CD14-positive monocyte (primary cell): ENCODE results near the gene AFF2. TPM values are rescaled to one million over a fixed set of nuclear protein-coding genes. Genes with fewer than 3 reads are reported as not detected.

Source experiments
- DNase-seq, 3 donors: peaks; one replicate each; pipeline ENCODE4 v3.0.0-alpha.2; 2011 to 2022
- H2AFZ ChIP-seq: 2 replicates; pipeline ENCODE4 v1.6.0; 2012; ENCODE audit warnings: mild to moderate bottlenecking, low read depth, low read length, inconsistent platforms; ENCODE audit not compliant: insufficient read depth, poor library complexity, severe bottlenecking
- H3K27ac ChIP-seq, 2 donors: 1 replicate in 1 of 2; 2 replicates in 1 of 2; pipeline ENCODE4 v1.5.1; 2012 to 2013; ENCODE audit warnings: low read length in 2 of 2, control low read depth in 1 of 2, inconsistent platforms in 1 of 2, low read depth in 1 of 2, mild to moderate bottlenecking in 1 of 2
- H3K27me3 ChIP-seq, 2 donors: one replicate each; pipeline versions ENCODE4 v1.6.0 to v1.6.1; 2011 to 2013; ENCODE audit warnings: low read length in 2 of 2; ENCODE audit not compliant: control insufficient read depth in 2 of 2, insufficient read depth in 2 of 2
- H3K36me3 ChIP-seq, 2 donors: replicated peaks in 1 of 2; 1 replicate in 1 of 2; 2 replicates in 1 of 2; pipeline versions ENCODE4 v1.5.1 to v1.6.1; 2012 to 2013; ENCODE audit warnings: low read length in 2 of 2, control low read depth in 1 of 2, inconsistent platforms in 1 of 2, mild to moderate bottlenecking in 1 of 2; ENCODE audit not compliant: insufficient read depth in 2 of 2, control insufficient read depth in 1 of 2
- H3K4me1 ChIP-seq, 2 donors: 1 replicate in 1 of 2; 2 replicates in 1 of 2; pipeline versions ENCODE4 v1.5.1 to v1.6.1; 2012 to 2013; ENCODE audit warnings: low read length in 2 of 2, control low read depth in 1 of 2, inconsistent platforms in 1 of 2, mild to moderate bottlenecking in 1 of 2, moderate library complexity in 1 of 2; ENCODE audit not compliant: insufficient read depth in 2 of 2, control insufficient read depth in 1 of 2
- H3K4me2 ChIP-seq: replicated peaks from 2 replicates; pipeline ENCODE3; 2012; ENCODE audit warnings: low read length, moderate library complexity, mild to moderate bottlenecking; ENCODE audit not compliant: poor library complexity, severe bottlenecking; ENCODE audit errors: extremely low read depth
- H3K4me3 ChIP-seq, 3 experiments: fragments of 200-600 bp in 1 of 3; sonication (generic) in 1 of 3; replicated peaks in 1 of 3; 1 replicate in 2 of 3; 2 replicates in 1 of 3; pipeline ENCODE4 v1.5.1; 2011 to 2013; ENCODE audit warnings: low read length in 3 of 3, mild to moderate bottlenecking in 3 of 3, control low read depth in 2 of 3, low read depth in 2 of 3, inconsistent platforms in 1 of 3, moderate library complexity in 1 of 3
- H3K79me2 ChIP-seq: 2 replicates; pipeline ENCODE4 v1.6.0; 2012; ENCODE audit warnings: mild to moderate bottlenecking, control low read depth, inconsistent platforms, low read length, moderate library complexity; ENCODE audit not compliant: insufficient read depth
- H3K9ac ChIP-seq: 2 replicates; pipeline ENCODE4 v1.6.0; 2017; ENCODE audit warnings: low read length, mild to moderate bottlenecking; ENCODE audit not compliant: insufficient read depth, poor library complexity, severe bottlenecking
- H3K9me3 ChIP-seq, 2 donors: replicated peaks in 1 of 2; 1 replicate in 1 of 2; 2 replicates in 1 of 2; pipeline versions ENCODE4 v1.5.1 to v1.6.1; 2012 to 2013; ENCODE audit warnings: low read length in 2 of 2, control low read depth in 1 of 2; ENCODE audit not compliant: control insufficient read depth in 1 of 2, insufficient read depth in 1 of 2
- H4K20me1 ChIP-seq: 2 replicates; pipeline ENCODE4 v1.6.0; 2012; ENCODE audit warnings: mild to moderate bottlenecking, low read length, control low read depth, moderate library complexity; ENCODE audit not compliant: insufficient read depth
- H3K27ac Mint-ChIP-seq, 7 donors: one replicate each; pipeline ENCODE4 v1.8.0; 2020; ENCODE audit warnings: mild to moderate bottlenecking in 7 of 7, mixed read lengths in 7 of 7, moderate library complexity in 6 of 7, inconsistent platforms in 2 of 7
- H3K27me3 Mint-ChIP-seq, 3 donors: one replicate each; pipeline ENCODE4 v1.8.0; 2021 to 2022; ENCODE audit warnings: low read depth in 3 of 3, mild to moderate bottlenecking in 3 of 3, mixed read lengths in 3 of 3, moderate library complexity in 3 of 3, inconsistent platforms in 1 of 3
- H3K36me3 Mint-ChIP-seq, 2 donors: one replicate each; pipeline ENCODE4 v1.8.0; 2020; ENCODE audit warnings: mixed read lengths in 2 of 2, inconsistent platforms in 1 of 2, mild to moderate bottlenecking in 1 of 2
- H3K4me1 Mint-ChIP-seq: one replicate; pipeline ENCODE4 v1.8.0; 2020; ENCODE audit warnings: mild to moderate bottlenecking, mixed read lengths
- H3K4me3 Mint-ChIP-seq, 2 donors: one replicate each; pipeline ENCODE4 v1.8.0; 2020; ENCODE audit warnings: mild to moderate bottlenecking in 2 of 2, mixed read lengths in 2 of 2, moderate library complexity in 1 of 2
- H3K9me3 Mint-ChIP-seq, 7 donors: one replicate each; pipeline ENCODE4 v1.8.0; 2020 to 2022; ENCODE audit warnings: mixed read lengths in 7 of 7, mild to moderate bottlenecking in 6 of 7, moderate library complexity in 6 of 7, inconsistent platforms in 2 of 7
- WGBS: methylation state at CpG from one replicate; pipeline ENCODE4 v1.1.5; 2013; ENCODE audit warnings: missing lambda C conversion rate; ENCODE audit not compliant: insufficient coverage; 5-methylcytosine and 5-hydroxymethylcytosine counted together
- intact Hi-C, 2 donors: fragments of 100-400 bp; cut with micrococcal nuclease; formaldehyde crosslinking; loops; one replicate each; pipeline versions ENCODE4 v1.15.0 to v1.15.1; 2023
- polyA plus RNA-seq, 3 donors: library from polyadenylated mRNA; depleted of rRNA in 1 of 3; unstranded in 2 of 3; stranded (reverse) in 1 of 3; fragments of 300-500 nt in 2 of 3; fragments of >200 nt in 1 of 3; fragmentation: Illumina TruSeq in 2 of 3; gene quantifications; 1 replicate in 2 of 3; 2 replicates in 1 of 3; pipeline ENCODE4 v1.2.3, GENCODE V29; 2012 to 2021
- TF ChIP-seq, protein P1 (sequence below): fragments of 200-600 bp; IDR thresholded peaks from one replicate; pipeline ENCODE4 v1.8.0; 2022; ENCODE audit warnings: antibody characterized with exemption, mild to moderate bottlenecking

AFF2 gene
- polyA plus RNA-seq, 3 donors: 0.07 to 1.1 (median 0.70) TPM

DNA sequence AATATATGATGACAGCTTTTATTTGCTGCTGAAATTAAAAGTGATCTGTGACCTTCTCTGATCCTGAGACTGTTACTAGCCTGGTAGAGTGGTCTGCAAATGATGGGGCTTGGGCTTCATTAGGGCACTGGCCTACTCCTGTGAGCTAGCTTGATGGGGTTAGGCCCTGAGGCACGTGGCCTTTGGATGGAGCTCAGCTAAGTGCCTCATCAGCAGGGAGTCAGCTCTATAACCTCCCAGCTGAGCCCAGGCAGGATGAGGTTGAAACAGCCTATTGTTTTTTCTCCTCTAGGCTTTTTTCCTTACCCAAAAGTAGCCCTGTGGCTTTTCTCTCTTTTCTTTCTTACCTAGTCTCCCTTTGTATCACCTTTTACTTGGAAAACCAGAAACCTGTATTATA, 92.2 kb downstream of the AFF2 start:
- Mint-ChIP-seq H3K4me3 (no peak overlapping the region), H3K9me3 (no peaks in the 10 kb centered on the region), H3K27ac (no peak overlapping the region), H3K27me3 (no peaks in the 10 kb centered on the region), H3K4me1 (peaks cover 11% of the 10 kb centered on the region), H3K36me3 (no peaks in the 10 kb centered on the region)
- no peaks in the 10 kb centered on the region for H3K9me3 ChIP-seq
- H3K4me1 ChIP-seq: no peaks in the 10 kb centered on the region
- TF ChIP-seq, protein P1, sequence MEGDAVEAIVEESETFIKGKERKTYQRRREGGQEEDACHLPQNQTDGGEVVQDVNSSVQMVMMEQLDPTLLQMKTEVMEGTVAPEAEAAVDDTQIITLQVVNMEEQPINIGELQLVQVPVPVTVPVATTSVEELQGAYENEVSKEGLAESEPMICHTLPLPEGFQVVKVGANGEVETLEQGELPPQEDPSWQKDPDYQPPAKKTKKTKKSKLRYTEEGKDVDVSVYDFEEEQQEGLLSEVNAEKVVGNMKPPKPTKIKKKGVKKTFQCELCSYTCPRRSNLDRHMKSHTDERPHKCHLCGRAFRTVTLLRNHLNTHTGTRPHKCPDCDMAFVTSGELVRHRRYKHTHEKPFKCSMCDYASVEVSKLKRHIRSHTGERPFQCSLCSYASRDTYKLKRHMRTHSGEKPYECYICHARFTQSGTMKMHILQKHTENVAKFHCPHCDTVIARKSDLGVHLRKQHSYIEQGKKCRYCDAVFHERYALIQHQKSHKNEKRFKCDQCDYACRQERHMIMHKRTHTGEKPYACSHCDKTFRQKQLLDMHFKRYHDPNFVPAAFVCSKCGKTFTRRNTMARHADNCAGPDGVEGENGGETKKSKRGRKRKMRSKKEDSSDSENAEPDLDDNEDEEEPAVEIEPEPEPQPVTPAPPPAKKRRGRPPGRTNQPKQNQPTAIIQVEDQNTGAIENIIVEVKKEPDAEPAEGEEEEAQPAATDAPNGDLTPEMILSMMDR: no peak
- H4K20me1 ChIP-seq: no peaks in the 10 kb centered on the region
- H3K36me3 ChIP-seq: no peaks in the 10 kb centered on the region
- no peak overlapping the region for H3K9ac ChIP-seq
- no peak overlapping the region for H3K27ac ChIP-seq
- no peaks in the 10 kb centered on the region for H3K27me3 ChIP-seq
- DNase-seq: no peak
- H3K4me3 ChIP-seq: no peak overlapping the region
- intact Hi-C loops: no loop called here
- no peak overlapping the region for H3K4me2 ChIP-seq
- WGBS: 80% methylated on average over 1 of the region's 1 CpG
- H2AFZ ChIP-seq: no peak overlapping the region
- no peaks in the 10 kb centered on the region for H3K79me2 ChIP-seq

DNA sequence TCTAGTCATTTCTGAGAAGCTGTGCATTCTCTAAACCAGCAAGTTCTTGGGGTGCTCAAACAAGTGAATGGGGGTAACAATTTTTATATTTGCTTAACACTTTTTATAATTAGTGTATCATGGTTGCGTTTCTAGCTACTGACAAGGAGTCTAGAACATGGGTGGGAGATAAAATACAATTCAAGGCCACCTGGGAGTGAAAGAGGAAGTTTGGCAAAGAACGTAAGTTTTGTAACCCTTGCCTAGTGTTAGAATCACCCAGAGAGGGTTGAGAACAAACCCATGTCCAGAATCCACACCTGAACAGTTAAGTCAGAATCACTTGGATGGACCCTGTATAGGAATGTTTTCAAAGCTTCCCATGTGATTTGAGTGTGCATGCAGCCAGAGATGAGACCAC, 92.7 kb downstream of the AFF2 start:
- Histone ChIP-seq H2AFZ (no peak overlapping the region), H3K27me3 (no peaks in the 10 kb centered on the region), H4K20me1 (no peaks in the 10 kb centered on the region), H3K4me3 (no peak overlapping the region), H3K79me2 (no peaks in the 10 kb centered on the region), H3K4me1 (no peaks in the 10 kb centered on the region), H3K9me3 (no peaks in the 10 kb centered on the region), H3K27ac (no peak overlapping the region), H3K4me2 (no peak overlapping the region), H3K36me3 (no peaks in the 10 kb centered on the region), H3K9ac (no peak overlapping the region)
- Mint-ChIP-seq H3K9me3 (no peaks in the 10 kb centered on the region), H3K36me3 (no peaks in the 10 kb centered on the region), H3K27me3 (no peaks in the 10 kb centered on the region), H3K4me1 (peaks cover 11% of the 10 kb centered on the region), H3K27ac (no peak overlapping the region), H3K4me3 (no peak overlapping the region)
- 20% methylated on average over 1 of the region's 2 CpGs for WGBS
- TF ChIP-seq, protein P1: no peak
- DNase-seq: no peak
- intact Hi-C loops: no loop called here
